C4-2B (cell line): Measurements from ENCODE around the gene ROS1.

Experiments
- ZFX ChIP-seq: fragments of 450-650 bp; IDR thresholded peaks from 2 replicates; pipeline ENCODE4 v1.6.1; 2017
- TF ChIP-seq, protein P1 (sequence below): fragments of 450-650 bp; conservative IDR thresholded peaks from 2 replicates; pipeline ENCODE4 v1.5.1; 2017; ENCODE audit warnings: mild to moderate bottlenecking

- TF ChIP-seq, protein P1, sequence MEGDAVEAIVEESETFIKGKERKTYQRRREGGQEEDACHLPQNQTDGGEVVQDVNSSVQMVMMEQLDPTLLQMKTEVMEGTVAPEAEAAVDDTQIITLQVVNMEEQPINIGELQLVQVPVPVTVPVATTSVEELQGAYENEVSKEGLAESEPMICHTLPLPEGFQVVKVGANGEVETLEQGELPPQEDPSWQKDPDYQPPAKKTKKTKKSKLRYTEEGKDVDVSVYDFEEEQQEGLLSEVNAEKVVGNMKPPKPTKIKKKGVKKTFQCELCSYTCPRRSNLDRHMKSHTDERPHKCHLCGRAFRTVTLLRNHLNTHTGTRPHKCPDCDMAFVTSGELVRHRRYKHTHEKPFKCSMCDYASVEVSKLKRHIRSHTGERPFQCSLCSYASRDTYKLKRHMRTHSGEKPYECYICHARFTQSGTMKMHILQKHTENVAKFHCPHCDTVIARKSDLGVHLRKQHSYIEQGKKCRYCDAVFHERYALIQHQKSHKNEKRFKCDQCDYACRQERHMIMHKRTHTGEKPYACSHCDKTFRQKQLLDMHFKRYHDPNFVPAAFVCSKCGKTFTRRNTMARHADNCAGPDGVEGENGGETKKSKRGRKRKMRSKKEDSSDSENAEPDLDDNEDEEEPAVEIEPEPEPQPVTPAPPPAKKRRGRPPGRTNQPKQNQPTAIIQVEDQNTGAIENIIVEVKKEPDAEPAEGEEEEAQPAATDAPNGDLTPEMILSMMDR: no peak
- no peak for TF ChIP-seq ZFX
Observed at GRCh38 chr6:117253785-117254184, 172.0 kb downstream of the ROS1 start.
